GM21423 (cell line): ENCODE measurements around the gene PLEKHM3.
A peak's percentile ranks its signal among the peaks of the same experiment; 100 is the strongest.
"Not testable (repeated sequence)": the region's sequence is repeated elsewhere in the genome, so short reads cannot be mapped to it uniquely, and the experiment has no call there.

Experiments used
- ATAC-seq: cut with Tn5 transposase; IDR thresholded peaks from one replicate; pipeline ENCODE4 v1.9.1; 2021; ENCODE audit warnings: mild to moderate bottlenecking, moderate library complexity; ENCODE audit not compliant: unreplicated experiment

PLEKHM3 gene

GRCh38 chr2:207831584-207832248 is 193.6 kb downstream of the PLEKHM3 start:
- no peak for ATAC-seq

GRCh38 chr2:207830778-207831438 is 194.4 kb downstream of the PLEKHM3 start:
- ATAC-seq: no peak

- ATAC-seq: no peak
Measured at GRCh38 chr2:207828361-207829057, 196.8 kb downstream of the PLEKHM3 start.

GRCh38 chr2:207825978-207826377 is 199.3 kb downstream of the PLEKHM3 start:
- ATAC-seq: no peak

- ATAC-seq: no peak
Measured at GRCh38 chr2:207825045-207825954, 200.0 kb downstream of the PLEKHM3 start.

- no peak for ATAC-seq
Measured at GRCh38 chr2:207823865-207824264, 201.5 kb downstream of the PLEKHM3 start.

GRCh38 chr2:207819839-207820784 is 205.2 kb downstream of the PLEKHM3 start:
- no peak for ATAC-seq

- ATAC-seq: no peak
Measured at GRCh38 chr2:207819021-207819797, 206.1 kb downstream of the PLEKHM3 start.

- no peak for ATAC-seq
Measured at GRCh38 chr2:207816546-207816945, 208.8 kb downstream of the PLEKHM3 start.

- ATAC-seq: no peak
Measured at GRCh38 chr2:207815254-207815653, 210.1 kb downstream of the PLEKHM3 start.

- ATAC-seq: no peak
Measured at GRCh38 chr2:207813942-207814341, 211.4 kb downstream of the PLEKHM3 start.

- no peak for ATAC-seq
Measured at GRCh38 chr2:207813221-207813916, 212.0 kb downstream of the PLEKHM3 start.

- ATAC-seq: no peak
Measured at GRCh38 chr2:207812726-207813080, 212.6 kb downstream of the PLEKHM3 start.

- no peak for ATAC-seq
Measured at GRCh38 chr2:207812058-207812725, 213.1 kb downstream of the PLEKHM3 start.

GRCh38 chr2:207811658-207812057 is 213.7 kb downstream of the PLEKHM3 start:
- ATAC-seq: not testable (repeated sequence)

- ATAC-seq: no peak
Measured at GRCh38 chr2:207810200-207810788, 215.0 kb downstream of the PLEKHM3 start.

GRCh38 chr2:207808119-207808518 is 217.2 kb downstream of the PLEKHM3 start:
- no peak for ATAC-seq

GRCh38 chr2:207807516-207807915 is 217.8 kb downstream of the PLEKHM3 start:
- ATAC-seq: peak; percentile 41
